Psoas muscle (tissue), 8 donors: ENCODE measurements around the gene SCN9A. TPM values are rescaled to one million over a fixed set of nuclear protein-coding genes. Genes with fewer than 3 reads are reported as not detected.

Experiments used
- ATAC-seq, 4 donors: fragments of 200-7000 bp; cut with Tn5 transposase; one replicate each; pipeline ENCODE4 v1.9.1; 2020; ENCODE audit warnings: moderate library complexity in 3 of 4, mild to moderate bottlenecking in 2 of 4
- DNase-seq, 2 donors: peaks; one replicate each; pipeline ENCODE4 v3.0.0-alpha.2; 2020
- H3K27ac ChIP-seq: fragments of 200-600 bp; one replicate; pipeline ENCODE4 v1.8.0; 2022
- H3K27me3 ChIP-seq, 3 donors: fragments of 200-600 bp in 1 of 3; one replicate each; pipeline versions ENCODE4 v1.6.1 to v1.8.0; 2013 to 2022; ENCODE audit warnings: low read length in 2 of 3, mild to moderate bottlenecking in 2 of 3, moderate library complexity in 1 of 3; ENCODE audit not compliant: insufficient read depth in 3 of 3
- H3K36me3 ChIP-seq, 2 donors: fragments of 200-600 bp in 1 of 2; one replicate each; pipeline versions ENCODE4 v1.6.1 to v1.8.0; 2013 to 2022; ENCODE audit warnings: low read depth in 1 of 2, mild to moderate bottlenecking in 1 of 2, moderate library complexity in 1 of 2; ENCODE audit not compliant: insufficient read depth in 1 of 2
- H3K4me1 ChIP-seq: fragments of 200-600 bp; one replicate; pipeline ENCODE4 v1.8.0; 2022
- H3K4me3 ChIP-seq: fragments of 200-600 bp; one replicate; pipeline ENCODE4 v1.8.0; 2022; ENCODE audit warnings: mild to moderate bottlenecking
- H3K9me3 ChIP-seq: fragments of 200-600 bp; one replicate; pipeline ENCODE4 v1.8.0; 2022
- WGBS, 3 donors: extraction: QIAGEN DNeasy Blood & Tissue Kit; methylation state at CpG; one replicate each; pipeline versions ENCODE4 v1.1.6 to v1.1.7; 2013; 5-methylcytosine and 5-hydroxymethylcytosine counted together
- intact Hi-C, 2 donors: fragments of 100-400 bp; cut with DNase I; formaldehyde crosslinking; loops; one replicate each; pipeline versions ENCODE4 v1.11.0 to v1.14.2; 2022
- polyA plus RNA-seq, 3 donors: library from polyadenylated mRNA; stranded (reverse); fragments of 200-250 nt; gene quantifications; one replicate each; pipeline ENCODE4 v1.2.3, GENCODE V29; 2013
- total RNA-seq, 4 donors: library from RNA; stranded (reverse); fragmentation: NEBNext Ultra II Directional in 2 of 4; extraction: Animal tissue kit (Norgen Biotek cat#: 25700) in 2 of 4; gene quantifications; one replicate each; pipeline versions ENCODE4 v1.2.1 to v1.2.4, GENCODE V29; 2021 to 2023
- TF ChIP-seq, protein P1 (sequence below): fragments of 200-600 bp; IDR thresholded peaks from one replicate; pipeline ENCODE4 v1.8.0; 2022; ENCODE audit warnings: antibody characterized with exemption
- donor health status: healthy with polysubstance abuse.
- donor health status: DM: no; HTN: no; CAD: no; lungs with moderate emphysema.
- donor health status: Bipolar disorder and iron deficiency.
- donor health status: healthy.
- donor health status: DM: yes; HTN: yes; CAD: no.
- donor health status: DM: no; HTN: no; CAD: no.
- donor health status: DM: no; HTN: no; CAD: no.
- donor health status: DM: yes; HTN: yes; CAD: no.

SCN9A gene
- total and polyA plus RNA-seq, 7 donors: 0.06 to 1.1 (median 0.34) TPM

DNA sequence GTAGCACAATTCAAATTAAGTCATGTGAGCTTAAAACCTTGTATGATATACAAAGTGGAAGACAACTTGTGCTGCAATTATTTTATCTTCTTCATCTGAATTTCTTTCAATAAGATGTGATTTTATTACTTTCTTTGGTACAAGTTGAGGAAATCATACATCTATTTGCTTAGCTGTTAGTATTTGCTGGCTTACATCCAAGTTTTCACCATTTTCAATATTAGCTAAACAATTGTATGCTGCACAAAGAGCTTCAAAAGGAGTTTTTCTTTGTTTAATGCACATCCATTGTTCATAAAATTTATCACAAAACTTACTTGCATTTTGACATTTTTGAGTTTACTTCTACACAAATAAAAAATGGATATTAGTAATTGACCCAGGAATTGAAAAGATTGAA, 40.9 kb downstream of the SCN9A start:
- TF ChIP-seq, protein P1, sequence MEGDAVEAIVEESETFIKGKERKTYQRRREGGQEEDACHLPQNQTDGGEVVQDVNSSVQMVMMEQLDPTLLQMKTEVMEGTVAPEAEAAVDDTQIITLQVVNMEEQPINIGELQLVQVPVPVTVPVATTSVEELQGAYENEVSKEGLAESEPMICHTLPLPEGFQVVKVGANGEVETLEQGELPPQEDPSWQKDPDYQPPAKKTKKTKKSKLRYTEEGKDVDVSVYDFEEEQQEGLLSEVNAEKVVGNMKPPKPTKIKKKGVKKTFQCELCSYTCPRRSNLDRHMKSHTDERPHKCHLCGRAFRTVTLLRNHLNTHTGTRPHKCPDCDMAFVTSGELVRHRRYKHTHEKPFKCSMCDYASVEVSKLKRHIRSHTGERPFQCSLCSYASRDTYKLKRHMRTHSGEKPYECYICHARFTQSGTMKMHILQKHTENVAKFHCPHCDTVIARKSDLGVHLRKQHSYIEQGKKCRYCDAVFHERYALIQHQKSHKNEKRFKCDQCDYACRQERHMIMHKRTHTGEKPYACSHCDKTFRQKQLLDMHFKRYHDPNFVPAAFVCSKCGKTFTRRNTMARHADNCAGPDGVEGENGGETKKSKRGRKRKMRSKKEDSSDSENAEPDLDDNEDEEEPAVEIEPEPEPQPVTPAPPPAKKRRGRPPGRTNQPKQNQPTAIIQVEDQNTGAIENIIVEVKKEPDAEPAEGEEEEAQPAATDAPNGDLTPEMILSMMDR: no peak
- Histone ChIP-seq H3K27me3 (no peaks in the 10 kb centered on the region), H3K27ac (no peak overlapping the region), H3K4me3 (no peak overlapping the region), H3K4me1 (no peaks in the 10 kb centered on the region), H3K9me3 (no peaks in the 10 kb centered on the region), H3K36me3 (no peaks in the 10 kb centered on the region)
- no peak for DNase-seq
- no peak for ATAC-seq
- intact Hi-C loops: no loop called here

GRCh38 chr2:166333801-166334200, 41.9 kb downstream of the SCN9A start:
- no peak overlapping the region for H3K4me3 ChIP-seq
- DNase-seq (no peak), ATAC-seq (no peak)
- TF ChIP-seq, protein P1: no peak
- WGBS, 3 donors: 75 to 76% (median 76%) methylated on average over 2 of the region's 2 CpGs
- intact Hi-C loops: no loop called here
- H3K27me3 ChIP-seq: no peaks in the 10 kb centered on the region
- H3K4me1 ChIP-seq: no peaks in the 10 kb centered on the region
- H3K27ac ChIP-seq: no peak overlapping the region
- no peaks in the 10 kb centered on the region for H3K36me3 ChIP-seq
- no peaks in the 10 kb centered on the region for H3K9me3 ChIP-seq

- Histone ChIP-seq H3K27ac (no peak overlapping the region), H3K27me3 (no peaks in the 10 kb centered on the region), H3K4me1 (no peaks in the 10 kb centered on the region), H3K36me3 (no peaks in the 10 kb centered on the region), H3K9me3 (no peaks in the 10 kb centered on the region), H3K4me3 (no peak overlapping the region)
- no peak for DNase-seq
- TF ChIP-seq, protein P1: no peak
- ATAC-seq: no peak
- intact Hi-C loops: no loop called here
These were observed 43.6 kb downstream of the SCN9A start for GRCh38 chr2:166332106-166332505.

- H3K27ac ChIP-seq: no peak overlapping the region
- DNase-seq (no peak), ATAC-seq (no peak)
- intact Hi-C loops: no loop called here
- H3K9me3 ChIP-seq: no peaks in the 10 kb centered on the region
- no peak overlapping the region for H3K4me3 ChIP-seq
- TF ChIP-seq, protein P1: no peak
- H3K4me1 ChIP-seq: no peaks in the 10 kb centered on the region
- no peaks in the 10 kb centered on the region for H3K36me3 ChIP-seq
- no peaks in the 10 kb centered on the region for H3K27me3 ChIP-seq
- WGBS, 3 donors: 100% methylated on average over 1 of the region's 1 CpG
These were observed 44.3 kb downstream of the SCN9A start for GRCh38 chr2:166331468-166331867.

DNA sequence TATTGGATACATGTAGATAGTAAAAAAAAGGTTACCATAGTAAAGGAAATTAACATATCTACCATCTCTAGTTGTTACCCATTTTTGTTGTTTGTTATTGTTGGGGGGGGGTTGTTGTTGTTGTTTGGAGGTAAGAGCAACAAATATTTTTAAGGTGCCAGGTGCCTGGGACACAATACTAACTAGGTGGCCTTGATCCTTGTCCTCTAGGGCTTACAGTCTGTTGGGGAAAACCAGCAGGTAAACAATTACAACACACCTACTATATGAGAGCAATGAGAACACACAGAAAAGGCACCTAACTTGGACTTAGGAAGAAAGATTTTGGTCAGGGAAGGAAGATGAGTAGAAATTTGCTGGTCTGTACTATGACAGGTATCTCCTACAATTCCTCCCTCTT, 46.3 kb downstream of the SCN9A start:
- no peaks in the 10 kb centered on the region for H3K4me1 ChIP-seq
- TF ChIP-seq, protein P1: no peak
- ATAC-seq: no peak

More for the DNA sequence above, 46.3 kb downstream of the SCN9A start:
- no peaks in the 10 kb centered on the region for H3K36me3 ChIP-seq
- H3K27ac ChIP-seq: no peak overlapping the region
- intact Hi-C loops: no loop called here
- DNase-seq: no peak
- no peaks in the 10 kb centered on the region for H3K9me3 ChIP-seq
- no peak overlapping the region for H3K4me3 ChIP-seq
- no peaks in the 10 kb centered on the region for H3K27me3 ChIP-seq
